Cerebellar cortex (tissue), 1 donor: ENCODE measurements around the gene MFSD2B.
"Not testable (repeated sequence)": the region's sequence is repeated elsewhere in the genome, so short reads cannot be mapped to it uniquely, and the experiment has no call there.

Source experiments
- DNase-seq: peaks from one replicate; pipeline ENCODE4 v3.0.0-alpha.2; 2015; ENCODE audit warnings: low spot score

Gene MFSD2B

DNA sequence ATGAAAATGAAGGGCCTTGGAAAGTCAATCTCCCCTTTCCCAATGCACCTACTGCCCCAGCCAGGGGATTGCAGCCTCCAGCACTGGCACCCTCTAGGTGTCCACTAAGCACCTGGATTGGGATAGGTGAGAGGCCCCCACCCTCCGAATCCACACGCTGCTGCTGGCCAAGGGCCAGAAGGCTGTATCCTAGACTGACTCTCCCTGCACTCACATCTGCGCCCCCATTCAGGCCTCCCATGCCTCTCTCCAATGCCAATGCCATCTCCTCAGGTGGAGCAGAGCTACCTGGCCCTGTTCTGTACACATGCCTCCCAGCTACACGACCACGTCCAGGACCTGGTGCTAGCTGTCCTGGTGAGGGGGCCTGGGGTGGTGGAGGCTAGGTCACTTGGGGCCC, 9.8 kb downstream of the MFSD2B start:
- no peak for DNase-seq

GRCh38 chr2:24020244-24020643, 10.4 kb downstream of the MFSD2B start:
- no peak for DNase-seq

DNA sequence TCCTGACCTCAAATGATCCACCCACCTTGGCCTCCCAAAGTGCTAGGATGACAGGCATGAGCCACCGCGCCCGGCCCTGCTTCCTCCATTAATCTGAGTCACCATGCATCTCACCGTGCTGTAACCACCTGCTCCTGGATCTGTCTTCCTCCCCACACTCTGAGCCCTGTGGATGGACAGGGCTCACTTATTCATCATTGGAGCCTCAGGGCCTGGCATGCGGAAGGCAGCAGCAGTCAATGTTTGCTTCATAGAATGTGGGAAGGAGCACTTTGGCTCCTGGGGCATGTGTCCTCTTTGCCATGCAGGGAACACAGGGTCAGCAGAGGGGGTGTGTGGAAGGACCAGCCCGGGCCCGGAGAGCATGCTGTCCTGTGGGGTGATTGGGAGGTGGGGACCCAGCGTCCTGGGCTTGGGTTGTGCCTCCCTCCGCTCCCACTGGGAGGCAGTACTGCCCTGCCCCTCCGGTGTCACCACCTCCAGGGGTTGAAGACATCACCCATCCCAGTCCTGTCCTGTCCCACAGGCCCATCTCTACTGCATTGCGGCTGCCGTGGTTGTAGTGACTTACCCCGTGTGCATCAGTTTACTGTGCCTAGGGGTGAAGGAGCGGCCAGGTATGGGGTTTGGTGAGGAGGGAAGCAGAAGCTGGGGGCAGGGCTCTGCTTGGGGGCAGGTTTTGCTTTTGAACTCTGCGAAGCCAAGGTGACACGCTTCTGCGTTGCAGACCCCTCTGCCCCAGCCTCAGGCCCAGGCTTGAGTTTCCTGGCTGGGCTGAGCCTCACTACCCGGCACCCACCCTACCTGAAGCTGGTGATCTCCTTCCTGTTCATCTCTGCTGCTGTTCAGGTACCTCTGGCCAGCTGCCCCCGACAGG, 11.5 kb downstream of the MFSD2B start:
- DNase-seq: peak; percentile 34

GRCh38 chr2:24022324-24022974, 12.6 kb downstream of the MFSD2B start:
- no peak for DNase-seq

GRCh38 chr2:24022975-24023575, 13.2 kb downstream of the MFSD2B start:
- no peak for DNase-seq

GRCh38 chr2:24024018-24024417, 14.1 kb downstream of the MFSD2B start:
- no peak for DNase-seq

DNA sequence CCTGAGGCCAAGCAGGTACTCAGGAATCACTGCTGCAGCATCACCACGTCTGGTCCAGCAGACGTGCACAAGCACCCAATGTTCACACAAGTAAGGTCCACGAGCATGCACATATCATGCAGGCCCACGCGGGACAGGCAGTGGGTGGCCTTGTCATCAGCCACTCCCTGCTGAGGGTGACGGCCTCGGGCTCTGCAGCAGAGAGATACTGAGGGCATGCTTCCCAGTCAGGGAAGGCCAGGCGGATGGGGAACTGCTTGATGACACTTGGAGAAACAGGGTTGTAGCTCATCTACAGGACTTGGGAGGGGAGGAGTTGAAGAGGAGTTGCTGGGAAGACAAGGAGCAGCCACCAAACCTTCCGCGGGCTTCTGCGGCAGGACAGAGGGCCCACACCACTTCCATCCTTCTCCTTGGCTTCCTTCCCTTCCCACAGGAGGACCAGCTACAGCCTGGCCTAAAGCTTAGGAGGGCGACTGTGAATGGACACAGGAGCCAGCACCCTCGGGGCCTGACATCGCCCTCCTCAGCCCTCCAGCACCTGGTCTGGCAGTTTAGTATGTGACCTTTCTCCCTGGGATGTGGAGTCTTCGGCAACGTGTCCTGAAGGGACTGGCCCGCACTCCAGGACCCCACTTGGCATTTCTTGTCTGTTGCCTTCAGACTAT, 15.2 kb downstream of the MFSD2B start:
- DNase-seq: no peak

DNA sequence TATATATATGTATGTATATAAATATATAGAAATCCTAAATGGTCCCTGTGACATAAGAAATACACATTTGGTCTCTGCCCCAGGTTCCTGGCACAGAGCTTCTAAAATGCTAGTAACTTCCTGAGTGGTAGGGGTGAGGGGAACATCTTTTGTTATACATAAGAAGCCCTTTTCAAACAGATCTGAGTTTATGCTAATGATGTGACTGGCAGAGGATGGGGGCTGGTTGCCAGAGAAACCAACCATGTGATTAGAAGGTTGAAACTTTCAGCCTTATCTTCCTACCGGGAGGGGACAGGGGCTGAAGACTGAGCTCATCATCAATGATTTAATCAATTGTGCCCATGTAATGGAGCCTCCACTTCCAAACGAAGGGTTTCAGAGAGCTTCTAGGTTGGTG, 16.3 kb downstream of the MFSD2B start:
- DNase-seq: no peak

GRCh38 chr2:24038786-24039499, 29.1 kb downstream of the MFSD2B start:
- no peak for DNase-seq

DNA sequence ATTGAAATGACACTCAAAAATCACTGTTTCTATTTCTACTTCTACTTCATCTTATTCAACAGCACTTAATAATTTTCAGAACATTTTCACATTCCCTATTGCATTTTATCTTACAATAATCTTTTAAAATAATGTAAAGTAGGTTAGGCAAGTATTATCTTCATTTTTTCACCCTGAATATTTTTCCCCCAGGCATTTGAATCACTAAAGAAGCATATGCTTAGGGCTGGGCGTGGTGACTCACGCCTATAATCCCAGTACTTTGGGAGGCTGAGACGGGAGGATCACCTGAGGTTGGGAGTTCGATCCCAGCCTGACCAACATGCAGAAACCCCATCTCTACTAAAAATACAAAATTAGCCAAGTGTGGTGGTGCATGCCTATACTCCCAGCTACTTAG, 30.6 kb downstream of the MFSD2B start:
- no peak for DNase-seq

DNA sequence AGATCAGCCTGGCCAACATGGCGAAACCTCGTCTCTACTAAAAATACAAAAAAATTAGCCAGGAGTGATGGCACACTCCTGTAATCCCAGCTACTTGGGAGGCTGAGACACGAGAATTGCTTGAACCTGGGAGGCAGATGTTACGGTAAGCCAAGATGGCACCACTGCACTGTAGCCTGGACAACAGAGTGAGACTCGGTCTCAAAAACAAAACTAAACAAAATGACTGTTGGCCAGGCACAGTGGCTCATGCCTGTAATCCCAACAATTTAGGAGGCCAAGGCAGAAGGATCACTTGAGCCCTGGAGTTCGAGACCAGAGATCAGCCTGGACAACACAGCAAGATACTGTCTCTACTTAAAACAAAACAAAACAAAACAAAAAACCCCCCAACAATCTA, 33.2 kb downstream of the MFSD2B start:
- DNase-seq: not testable (repeated sequence)

- no peak for DNase-seq
These were observed 35.9 kb downstream of the MFSD2B start for GRCh38 chr2:24045511-24046508.

DNA sequence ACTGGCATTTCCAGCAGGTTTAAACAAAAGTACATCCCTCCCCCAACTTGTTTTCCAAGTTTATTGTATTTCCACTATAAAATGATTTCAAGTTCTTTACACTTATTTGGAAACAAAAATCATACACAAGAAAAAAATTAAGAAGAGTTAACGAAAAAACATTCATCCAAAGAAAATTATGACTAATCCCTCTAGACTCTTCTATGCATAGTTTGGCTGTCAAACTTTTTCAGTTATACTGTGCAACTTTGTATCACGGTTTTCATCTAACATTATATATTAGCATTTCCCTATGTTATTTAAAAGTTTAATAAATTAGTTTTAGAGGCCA, 36.7 kb downstream of the MFSD2B start:
- no peak for DNase-seq

GRCh38 chr2:24046930-24047702, 37.2 kb downstream of the MFSD2B start, which contains the start of gene WDCP:
Gene WDCP, minus strand, starts transcription at chr2:24047391. Its CDS starts 7,897 bp downstream, at chr2:24039494.
- DNase-seq: peak; percentile 100

GRCh38 chr2:24047703-24048033, 37.8 kb downstream of the MFSD2B start:
- DNase-seq: no peak

GRCh38 chr2:24048769-24049484, 39.0 kb downstream of the MFSD2B start:
- peak; percentile 40 for DNase-seq

GRCh38 chr2:24049485-24050021, 39.7 kb downstream of the MFSD2B start, which contains the start of gene FKBP1B:
Gene FKBP1B, plus strand, starts transcription at chr2:24049741. Its CDS starts 109 bp downstream, at chr2:24049850.
- DNase-seq: peak; percentile 80

GRCh38 chr2:24050041-24050979, 40.4 kb downstream of the MFSD2B start:
- peak; percentile 52 for DNase-seq
